Measurements from ENCODE around the gene COL20A1.

- TF ChIP-seq CTCF (IDR thresholded peaks at IDR 0.05) (no peak), POLR2A (IDR thresholded peaks at IDR 0.05) (no peak)
Measured at GRCh38 chr20:63363013-63363957, 70.3 kb downstream of the COL20A1 start.

Data from right lobe of liver (tissue), 4 donors.